Measurements from ENCODE around the gene CHST9. TPM values are rescaled to one million over a fixed set of nuclear protein-coding genes. Genes with fewer than 3 reads are reported as not detected.

Gene CHST9
- total and polyA plus RNA-seq, 2 experiments from 2014 or later, result 15.5 to 16.8 TPM

GRCh38 chr18:26941584-26941983 is 243.5 kb downstream of the CHST9 start:
- Mint-ChIP-seq H3K36me3 (ENCODE audit: low read depth) (peaks cover 7% of the 10 kb centered on the region; the same call in 2 of the 3 replicates), H3K27ac (no peak overlapping the region), H3K4me1 (no peaks in the 10 kb centered on the region), H3K4me3 (no peak overlapping the region), H3K27me3 (ENCODE audit: insufficient read depth, low read depth, poor library complexity) (peaks cover 3% of the 10 kb centered on the region), H3K9me3 (no peaks in the 10 kb centered on the region)
- ATAC-seq (no peak), DNase-seq (ENCODE audit: low spot score) (no peak)
- Histone ChIP-seq H3K4me1 (ENCODE audit: insufficient read depth) (no peaks in the 10 kb centered on the region), H3K27me3 (ENCODE audit: insufficient read depth) (no peaks in the 10 kb centered on the region), H4K20me1 (replicated peaks; ENCODE audit: insufficient read depth) (no peaks in the 10 kb centered on the region), H3F3A (replicated peaks; ENCODE audit: low read depth) (no peaks in the 10 kb centered on the region), H3K4me3 (no peak overlapping the region), H3K9me2 (ENCODE audit: insufficient read depth) (peaks cover 4% of the 10 kb centered on the region), H3K27ac (ENCODE audit: low read depth) (no peak overlapping the region), H3K79me2 (replicated peaks; ENCODE audit: insufficient read depth) (no peaks in the 10 kb centered on the region), H3K36me3 (ENCODE audit: insufficient read depth) (no peaks in the 10 kb centered on the region), H2AFZ (no peak overlapping the region), H3K4me2 (no peak overlapping the region)
- TF ChIP-seq, protein P1, sequence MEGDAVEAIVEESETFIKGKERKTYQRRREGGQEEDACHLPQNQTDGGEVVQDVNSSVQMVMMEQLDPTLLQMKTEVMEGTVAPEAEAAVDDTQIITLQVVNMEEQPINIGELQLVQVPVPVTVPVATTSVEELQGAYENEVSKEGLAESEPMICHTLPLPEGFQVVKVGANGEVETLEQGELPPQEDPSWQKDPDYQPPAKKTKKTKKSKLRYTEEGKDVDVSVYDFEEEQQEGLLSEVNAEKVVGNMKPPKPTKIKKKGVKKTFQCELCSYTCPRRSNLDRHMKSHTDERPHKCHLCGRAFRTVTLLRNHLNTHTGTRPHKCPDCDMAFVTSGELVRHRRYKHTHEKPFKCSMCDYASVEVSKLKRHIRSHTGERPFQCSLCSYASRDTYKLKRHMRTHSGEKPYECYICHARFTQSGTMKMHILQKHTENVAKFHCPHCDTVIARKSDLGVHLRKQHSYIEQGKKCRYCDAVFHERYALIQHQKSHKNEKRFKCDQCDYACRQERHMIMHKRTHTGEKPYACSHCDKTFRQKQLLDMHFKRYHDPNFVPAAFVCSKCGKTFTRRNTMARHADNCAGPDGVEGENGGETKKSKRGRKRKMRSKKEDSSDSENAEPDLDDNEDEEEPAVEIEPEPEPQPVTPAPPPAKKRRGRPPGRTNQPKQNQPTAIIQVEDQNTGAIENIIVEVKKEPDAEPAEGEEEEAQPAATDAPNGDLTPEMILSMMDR (conservative IDR thresholded peaks at IDR 0.05; ENCODE audit: low read depth in 2 of 2), result no peak
- TF ChIP-seq EZH2 (IDR thresholded peaks at IDR 0.05; ENCODE audit: low read depth, unreplicated experiment) (no peak), ZNF331 (CRISPR knock-in tag; IDR thresholded peaks at IDR 0.05; ENCODE audit: low read depth) (no peak), CREB1 (CRISPR knock-in tag; IDR thresholded peaks at IDR 0.05; ENCODE audit: low read depth) (no peak), EZH2phosphoT487 (IDR thresholded peaks at IDR 0.05; ENCODE audit: unreplicated experiment) (no peak), ZNF462 (CRISPR knock-in tag; IDR thresholded peaks at IDR 0.05) (no peak), JUNB (IDR thresholded peaks at IDR 0.05; ENCODE audit: unreplicated experiment) (no peak), ZNF114 (CRISPR knock-in tag; IDR thresholded peaks at IDR 0.05) (no peak), ETS1 (IDR thresholded peaks at IDR 0.05) (no peak), STAT1 (IDR thresholded peaks at IDR 0.05; ENCODE audit: unreplicated experiment) (no peak), NANOG (IDR thresholded peaks at IDR 0.05; ENCODE audit: borderline replicate concordance) (no peak), POLR2AphosphoS5 (IDR thresholded peaks at IDR 0.05; ENCODE audit: low read depth) (no peak)
- TF ChIP-seq, protein P2, sequence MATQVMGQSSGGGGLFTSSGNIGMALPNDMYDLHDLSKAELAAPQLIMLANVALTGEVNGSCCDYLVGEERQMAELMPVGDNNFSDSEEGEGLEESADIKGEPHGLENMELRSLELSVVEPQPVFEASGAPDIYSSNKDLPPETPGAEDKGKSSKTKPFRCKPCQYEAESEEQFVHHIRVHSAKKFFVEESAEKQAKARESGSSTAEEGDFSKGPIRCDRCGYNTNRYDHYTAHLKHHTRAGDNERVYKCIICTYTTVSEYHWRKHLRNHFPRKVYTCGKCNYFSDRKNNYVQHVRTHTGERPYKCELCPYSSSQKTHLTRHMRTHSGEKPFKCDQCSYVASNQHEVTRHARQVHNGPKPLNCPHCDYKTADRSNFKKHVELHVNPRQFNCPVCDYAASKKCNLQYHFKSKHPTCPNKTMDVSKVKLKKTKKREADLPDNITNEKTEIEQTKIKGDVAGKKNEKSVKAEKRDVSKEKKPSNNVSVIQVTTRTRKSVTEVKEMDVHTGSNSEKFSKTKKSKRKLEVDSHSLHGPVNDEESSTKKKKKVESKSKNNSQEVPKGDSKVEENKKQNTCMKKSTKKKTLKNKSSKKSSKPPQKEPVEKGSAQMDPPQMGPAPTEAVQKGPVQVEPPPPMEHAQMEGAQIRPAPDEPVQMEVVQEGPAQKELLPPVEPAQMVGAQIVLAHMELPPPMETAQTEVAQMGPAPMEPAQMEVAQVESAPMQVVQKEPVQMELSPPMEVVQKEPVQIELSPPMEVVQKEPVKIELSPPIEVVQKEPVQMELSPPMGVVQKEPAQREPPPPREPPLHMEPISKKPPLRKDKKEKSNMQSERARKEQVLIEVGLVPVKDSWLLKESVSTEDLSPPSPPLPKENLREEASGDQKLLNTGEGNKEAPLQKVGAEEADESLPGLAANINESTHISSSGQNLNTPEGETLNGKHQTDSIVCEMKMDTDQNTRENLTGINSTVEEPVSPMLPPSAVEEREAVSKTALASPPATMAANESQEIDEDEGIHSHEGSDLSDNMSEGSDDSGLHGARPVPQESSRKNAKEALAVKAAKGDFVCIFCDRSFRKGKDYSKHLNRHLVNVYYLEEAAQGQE (IDR thresholded peaks at IDR 0.05; ENCODE audit: unreplicated experiment), result no peak
